GM12892 (cell line): ENCODE measurements around the gene SOS2.
"Not testable (repeated sequence)": the region's sequence is repeated elsewhere in the genome, so short reads cannot be mapped to it uniquely, and the experiment has no call there.

Experiments used
- POLR2A ChIP-seq: IDR thresholded peaks from 2 replicates; pipeline ENCODE4 v1.6.1; 2011; ENCODE audit warnings: low read depth, low read length, control low read depth
- POLR2AphosphoS5 ChIP-seq: IDR thresholded peaks from 2 replicates; pipeline ENCODE4 v1.6.1; 2011; ENCODE audit warnings: low read depth, low read length, control low read depth
- TAF1 ChIP-seq: IDR thresholded peaks from 2 replicates; pipeline ENCODE4 v1.6.1; 2011; ENCODE audit warnings: low read depth, mild to moderate bottlenecking, control low read depth, low read length, borderline replicate concordance

GRCh38 chr14:50167381-50167780 lies 64.0 kb downstream of the SOS2 start:
- not testable (repeated sequence) for TF ChIP-seq POLR2AphosphoS5, POLR2A, TAF1
